KMS-11 (cell line): Measurements from ENCODE around the gene GALNT4.
A peak's percentile ranks its signal among the peaks of the same experiment; 100 is the strongest.

Experiments used
- H2AFZ ChIP-seq: fragments of 200-600 bp; sonication (generic); 2 replicates; pipeline ENCODE4 v1.6.1; 2016; ENCODE audit warnings: antibody characterized with exemption, mixed run types, low read depth
- H3K27ac ChIP-seq: fragments of 200-600 bp; sonication (generic); 2 replicates; pipeline ENCODE4 v1.6.1; 2016; ENCODE audit warnings: mild to moderate bottlenecking, mixed run types
- H3K27me3 ChIP-seq: fragments of 200-600 bp; sonication (generic); 2 replicates; pipeline ENCODE4 v1.6.1; 2017; ENCODE audit warnings: mild to moderate bottlenecking, low read depth, mixed run types, moderate library complexity; ENCODE audit not compliant: insufficient read depth
- H3K36me3 ChIP-seq: fragments of 200-600 bp; sonication (generic); 2 replicates; pipeline ENCODE4 v1.6.1; 2017; ENCODE audit warnings: mild to moderate bottlenecking, mixed run types; ENCODE audit not compliant: insufficient read depth
- H3K4me1 ChIP-seq: fragments of 200-600 bp; sonication (generic); 2 replicates; pipeline ENCODE4 v1.6.1; 2016; ENCODE audit warnings: mild to moderate bottlenecking, low read depth, mixed run types; ENCODE audit not compliant: poor library complexity, severe bottlenecking
- H3K4me2 ChIP-seq: fragments of 200-600 bp; sonication (generic); 2 replicates; pipeline ENCODE4 v1.7.0; 2016; ENCODE audit warnings: mild to moderate bottlenecking, mixed run types
- H3K4me3 ChIP-seq: fragments of 200-600 bp; sonication (generic); IDR thresholded peaks from 2 replicates; pipeline ENCODE4 v1.6.1; 2017; ENCODE audit warnings: low read depth, low read length, mixed read lengths; ENCODE audit not compliant: insufficient read depth
- H3K79me2 ChIP-seq: fragments of 200-600 bp; sonication (generic); 2 replicates; pipeline ENCODE4 v1.6.1; 2016; ENCODE audit warnings: low read depth, mixed run types; ENCODE audit not compliant: insufficient read depth
- H3K9ac ChIP-seq: fragments of 200-600 bp; sonication (generic); 2 replicates; pipeline ENCODE4 v1.6.1; 2016; ENCODE audit warnings: mild to moderate bottlenecking, mixed run types
- H4K20me1 ChIP-seq: fragments of 200-600 bp; sonication (generic); 2 replicates; pipeline ENCODE4 v1.6.1; 2016; ENCODE audit warnings: mild to moderate bottlenecking, mixed run types; ENCODE audit not compliant: insufficient read depth
- CTCF ChIP-seq: fragments of 200-600 bp; sonication (generic); conservative IDR thresholded peaks from 2 replicates; pipeline ENCODE4 v1.6.1; 2017; ENCODE audit warnings: low read depth, mild to moderate bottlenecking, antibody characterized with exemption, low read length, moderate library complexity, mixed read lengths

GALNT4 gene

GRCh38 chr12:89529738-89530137 is 5.1 kb upstream of the GALNT4 start:
- no peaks in the 10 kb centered on the region for H3K27me3 ChIP-seq
- H3K27ac ChIP-seq: no peak overlapping the region
- H3K36me3 ChIP-seq: no peaks in the 10 kb centered on the region
- H3K4me2 ChIP-seq: no peak overlapping the region
- no peak overlapping the region for H3K9ac ChIP-seq
- no peak overlapping the region for H2AFZ ChIP-seq
- no peaks in the 10 kb centered on the region for H4K20me1 ChIP-seq
- peaks cover 15% of the 10 kb centered on the region for H3K4me1 ChIP-seq
- no peak overlapping the region for H3K4me3 ChIP-seq
- TF ChIP-seq CTCF: peak; percentile 70
- no peaks in the 10 kb centered on the region; the same call in 1 of the 2 replicates for H3K79me2 ChIP-seq

- H3K79me2 ChIP-seq: peaks cover 10% of the 10 kb centered on the region
- no peaks in the 10 kb centered on the region for H3K27me3 ChIP-seq
- TF ChIP-seq CTCF: no peak
- H4K20me1 ChIP-seq: no peaks in the 10 kb centered on the region
- H3K27ac ChIP-seq: no peak overlapping the region
- H3K9ac ChIP-seq: no peak overlapping the region
- no peak overlapping the region for H3K4me3 ChIP-seq
- no peak overlapping the region for H3K4me2 ChIP-seq
- H2AFZ ChIP-seq: no peak overlapping the region
- H3K36me3 ChIP-seq: no peaks in the 10 kb centered on the region
- peaks cover 24% of the 10 kb centered on the region for H3K4me1 ChIP-seq
Measured at GRCh38 chr12:89528434-89528833, 3.8 kb upstream of the GALNT4 start.

- Histone ChIP-seq H4K20me1 (no peaks in the 10 kb centered on the region), H3K27me3 (no peaks in the 10 kb centered on the region), H3K4me1 (peaks cover 46% of the 10 kb centered on the region), H3K4me3 (peak within 1 kb of the TSS; percentile 3), H3K79me2 (peaks cover 24% of the 10 kb centered on the region), H2AFZ (peak within 1 kb of the TSS; percentile 92), H3K4me2 (peak within 1 kb of the TSS; percentile 95), H3K9ac (peak within 1 kb of the TSS; percentile 74), H3K36me3 (no peaks in the 10 kb centered on the region), H3K27ac (peak within 1 kb of the TSS; percentile 65)
- no peak for TF ChIP-seq CTCF
Measured at GRCh38 chr12:89525824-89526770, 1.5 kb upstream of the GALNT4 start, which contains the start of gene POC1B. POC1B (minus strand) TSS chr12:89526047; CDS start chr12:89525895, 152 bp downstream.

DNA sequence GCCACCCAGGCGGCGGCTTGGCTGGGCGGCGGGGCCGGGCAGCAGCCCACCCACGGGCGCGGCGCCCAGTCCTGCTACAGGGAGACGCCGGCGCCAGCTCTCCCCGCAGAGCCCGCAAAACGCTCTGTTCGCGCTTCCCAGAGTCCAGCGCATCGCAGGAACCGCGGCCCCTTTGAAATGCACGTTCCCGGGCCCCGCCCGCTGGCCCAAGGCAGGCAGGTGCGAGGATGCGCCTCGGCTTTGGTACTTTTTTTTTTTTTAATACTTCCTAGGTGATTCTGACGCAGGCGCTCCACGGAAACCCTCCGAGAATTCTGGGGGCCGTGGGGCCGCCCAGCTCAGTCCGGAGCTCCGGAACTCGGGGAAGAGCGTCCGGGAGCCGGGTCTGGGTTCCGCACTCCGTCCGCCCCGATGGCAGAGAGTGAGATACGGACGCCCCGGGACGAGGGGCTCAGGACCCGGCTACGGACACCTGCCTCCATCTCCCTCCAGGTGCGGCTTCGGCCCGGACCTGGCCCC is 768 bp upstream of the GALNT4 start:
- peak overlapping the region; percentile 92 for H2AFZ ChIP-seq
- H3K4me2 ChIP-seq: peak overlapping the region; percentile 95
- TF ChIP-seq CTCF: no peak
- H3K4me1 ChIP-seq: peaks cover 53% of the 10 kb centered on the region
- peak overlapping the region; percentile 65 for H3K27ac ChIP-seq
- no peaks in the 10 kb centered on the region for H3K27me3 ChIP-seq
- H3K79me2 ChIP-seq: peaks cover 31% of the 10 kb centered on the region
- H3K4me3 ChIP-seq: peak overlapping the region; percentile 3
- H3K36me3 ChIP-seq: no peaks in the 10 kb centered on the region
- no peaks in the 10 kb centered on the region for H4K20me1 ChIP-seq
- peak overlapping the region; percentile 74 for H3K9ac ChIP-seq
